ENCODE data around the gene MAMSTR.

DNA sequence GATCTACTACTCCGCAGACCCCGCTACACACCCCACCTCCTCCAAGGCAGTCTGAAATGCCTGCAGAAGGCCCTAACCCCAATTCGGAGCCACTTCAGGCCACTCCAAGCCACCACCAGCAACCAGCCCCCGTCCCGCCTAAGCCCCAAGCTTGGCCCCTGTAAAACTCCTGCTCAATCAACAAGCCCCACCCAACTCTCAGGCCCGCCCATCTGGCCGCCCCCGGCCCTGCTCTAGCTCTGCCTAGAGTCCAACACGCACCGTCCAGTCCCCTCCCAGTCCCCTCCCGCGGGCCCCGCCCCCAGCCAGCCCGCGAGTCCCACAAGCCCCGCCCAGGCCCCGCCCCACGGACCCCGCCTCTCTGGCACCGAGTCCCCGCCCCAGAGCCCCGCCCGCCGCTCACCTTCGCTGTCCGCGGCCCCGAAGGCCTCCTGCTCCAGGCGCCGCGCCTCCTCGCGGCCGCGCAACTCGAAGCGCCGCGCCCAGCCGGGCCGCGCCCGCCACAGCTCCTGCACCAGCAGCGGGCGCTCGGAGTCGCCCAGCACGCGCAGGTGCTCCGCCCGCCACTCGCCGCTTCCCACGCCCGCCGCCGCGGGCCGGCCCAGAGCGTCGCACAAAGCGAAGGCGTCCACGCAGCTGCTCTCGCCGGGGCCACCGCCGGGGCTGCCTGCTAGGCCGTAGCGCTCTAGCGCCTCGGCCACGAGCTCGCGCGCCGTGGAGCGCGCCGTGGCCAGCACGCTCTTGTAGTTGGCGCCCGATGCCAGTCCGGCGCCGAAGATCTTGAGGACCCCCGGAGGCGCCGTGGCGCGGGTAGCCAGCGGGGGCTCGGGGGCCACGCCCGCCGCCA lies 19.3 kb upstream of the MAMSTR start:
- peak; percentile 19 for TF ChIP-seq POLR2A (IDR thresholded peaks at IDR 0.05)
- TF ChIP-seq EP300 (IDR thresholded peaks at IDR 0.05): no peak
- TF ChIP-seq, protein P1, sequence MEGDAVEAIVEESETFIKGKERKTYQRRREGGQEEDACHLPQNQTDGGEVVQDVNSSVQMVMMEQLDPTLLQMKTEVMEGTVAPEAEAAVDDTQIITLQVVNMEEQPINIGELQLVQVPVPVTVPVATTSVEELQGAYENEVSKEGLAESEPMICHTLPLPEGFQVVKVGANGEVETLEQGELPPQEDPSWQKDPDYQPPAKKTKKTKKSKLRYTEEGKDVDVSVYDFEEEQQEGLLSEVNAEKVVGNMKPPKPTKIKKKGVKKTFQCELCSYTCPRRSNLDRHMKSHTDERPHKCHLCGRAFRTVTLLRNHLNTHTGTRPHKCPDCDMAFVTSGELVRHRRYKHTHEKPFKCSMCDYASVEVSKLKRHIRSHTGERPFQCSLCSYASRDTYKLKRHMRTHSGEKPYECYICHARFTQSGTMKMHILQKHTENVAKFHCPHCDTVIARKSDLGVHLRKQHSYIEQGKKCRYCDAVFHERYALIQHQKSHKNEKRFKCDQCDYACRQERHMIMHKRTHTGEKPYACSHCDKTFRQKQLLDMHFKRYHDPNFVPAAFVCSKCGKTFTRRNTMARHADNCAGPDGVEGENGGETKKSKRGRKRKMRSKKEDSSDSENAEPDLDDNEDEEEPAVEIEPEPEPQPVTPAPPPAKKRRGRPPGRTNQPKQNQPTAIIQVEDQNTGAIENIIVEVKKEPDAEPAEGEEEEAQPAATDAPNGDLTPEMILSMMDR (IDR thresholded peaks at IDR 0.05): peak; percentile 13 to 74 (median 66)

Measured in ovary (tissue), 3 donors.